Osteoblast (primary cell): Measurements from ENCODE around the gene SLC44A5. TPM values are rescaled to one million over a fixed set of nuclear protein-coding genes. Genes with fewer than 3 reads are reported as not detected.

Experiments used
- DNase-seq: peaks from one replicate; pipeline ENCODE4 v3.0.0; 2011; ENCODE audit warnings: low spot score, mixed read lengths; ENCODE audit not compliant: insufficient read length; ENCODE audit errors: missing footprints
- H2AFZ ChIP-seq: 2 replicates; pipeline ENCODE4 v1.6.0; 2011; ENCODE audit warnings: mild to moderate bottlenecking, low read length
- H3K27ac ChIP-seq: 2 replicates; pipeline ENCODE4 v1.5.1; 2011; ENCODE audit warnings: mild to moderate bottlenecking, low read depth, low read length, moderate library complexity
- H3K27me3 ChIP-seq: 2 replicates; pipeline ENCODE4 v1.6.0; 2012; ENCODE audit warnings: mild to moderate bottlenecking, control low read depth, inconsistent platforms, low read length, moderate library complexity; ENCODE audit not compliant: insufficient read depth
- H3K36me3 ChIP-seq: 2 replicates; pipeline ENCODE4 v1.5.1; 2011; ENCODE audit warnings: mild to moderate bottlenecking, low read length, control low read depth, moderate library complexity; ENCODE audit not compliant: insufficient read depth
- H3K4me1 ChIP-seq: 2 replicates; pipeline ENCODE4 v1.5.1; 2011; ENCODE audit warnings: mild to moderate bottlenecking, low read length, control low read depth, moderate library complexity; ENCODE audit not compliant: insufficient read depth
- H3K4me2 ChIP-seq: 2 replicates; pipeline ENCODE4 v1.6.0; 2011; ENCODE audit warnings: mild to moderate bottlenecking, low read length; ENCODE audit not compliant: insufficient read depth
- H3K4me3 ChIP-seq: fragments of 200-600 bp; sonication (generic); 3 replicates; pipeline ENCODE4 v1.5.1; 2012; ENCODE audit warnings: mild to moderate bottlenecking, low read length, inconsistent platforms; ENCODE audit not compliant: insufficient read depth
- H3K79me2 ChIP-seq: 2 replicates; pipeline ENCODE4 v1.6.0; 2012; ENCODE audit warnings: mild to moderate bottlenecking, low read length, control low read depth, inconsistent platforms; ENCODE audit not compliant: insufficient read depth
- H3K9me3 ChIP-seq: 2 replicates; pipeline ENCODE4 v1.5.1; 2011; ENCODE audit warnings: low read depth, low read length, control low read depth
- H4K20me1 ChIP-seq: 2 replicates; pipeline ENCODE4 v1.6.0; 2012; ENCODE audit warnings: mild to moderate bottlenecking, low read length, control low read depth; ENCODE audit not compliant: insufficient read depth
- total RNA-seq: library from RNA; depleted of rRNA; stranded (reverse); fragments of >200 nt; gene quantifications from 2 replicates; pipeline ENCODE4 v1.2.3, GENCODE V29; 2012
- TF ChIP-seq, protein P1 (sequence below): IDR thresholded peaks from 2 replicates; pipeline ENCODE4 v1.5.1; 2011; ENCODE audit warnings: mild to moderate bottlenecking, low read depth, low read length, moderate library complexity; ENCODE audit errors: extremely low read depth

SLC44A5 gene
- total RNA-seq, 1 donor, result 0.36 TPM

- H3K79me2 ChIP-seq, result no peaks in the 10 kb centered on the region
- no peaks in the 10 kb centered on the region for H3K27me3 ChIP-seq
- no peaks in the 10 kb centered on the region for H3K9me3 ChIP-seq
- TF ChIP-seq, protein P1, sequence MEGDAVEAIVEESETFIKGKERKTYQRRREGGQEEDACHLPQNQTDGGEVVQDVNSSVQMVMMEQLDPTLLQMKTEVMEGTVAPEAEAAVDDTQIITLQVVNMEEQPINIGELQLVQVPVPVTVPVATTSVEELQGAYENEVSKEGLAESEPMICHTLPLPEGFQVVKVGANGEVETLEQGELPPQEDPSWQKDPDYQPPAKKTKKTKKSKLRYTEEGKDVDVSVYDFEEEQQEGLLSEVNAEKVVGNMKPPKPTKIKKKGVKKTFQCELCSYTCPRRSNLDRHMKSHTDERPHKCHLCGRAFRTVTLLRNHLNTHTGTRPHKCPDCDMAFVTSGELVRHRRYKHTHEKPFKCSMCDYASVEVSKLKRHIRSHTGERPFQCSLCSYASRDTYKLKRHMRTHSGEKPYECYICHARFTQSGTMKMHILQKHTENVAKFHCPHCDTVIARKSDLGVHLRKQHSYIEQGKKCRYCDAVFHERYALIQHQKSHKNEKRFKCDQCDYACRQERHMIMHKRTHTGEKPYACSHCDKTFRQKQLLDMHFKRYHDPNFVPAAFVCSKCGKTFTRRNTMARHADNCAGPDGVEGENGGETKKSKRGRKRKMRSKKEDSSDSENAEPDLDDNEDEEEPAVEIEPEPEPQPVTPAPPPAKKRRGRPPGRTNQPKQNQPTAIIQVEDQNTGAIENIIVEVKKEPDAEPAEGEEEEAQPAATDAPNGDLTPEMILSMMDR, result no peak
- no peaks in the 10 kb centered on the region for H3K36me3 ChIP-seq
- H3K4me2 ChIP-seq, result no peak overlapping the region
- H3K4me1 ChIP-seq, result no peaks in the 10 kb centered on the region
- no peaks in the 10 kb centered on the region for H4K20me1 ChIP-seq
- no peak overlapping the region for H2AFZ ChIP-seq
- H3K4me3 ChIP-seq, result no peak overlapping the region
- DNase-seq, result no peak
- H3K27ac ChIP-seq, result no peak overlapping the region
Measured at GRCh38 chr1:75330624-75331023, 280.3 kb downstream of the SLC44A5 start.

GRCh38 chr1:75328691-75329090 is 282.2 kb downstream of the SLC44A5 start:
- no peak for DNase-seq
- Histone ChIP-seq H3K9me3 (no peaks in the 10 kb centered on the region), H3K27me3 (no peaks in the 10 kb centered on the region), H2AFZ (no peak overlapping the region), H4K20me1 (no peaks in the 10 kb centered on the region), H3K79me2 (no peaks in the 10 kb centered on the region), H3K36me3 (no peaks in the 10 kb centered on the region), H3K27ac (no peak overlapping the region), H3K4me3 (no peak overlapping the region), H3K4me2 (no peak overlapping the region), H3K4me1 (no peaks in the 10 kb centered on the region)
- TF ChIP-seq, protein P1, result no peak

DNA sequence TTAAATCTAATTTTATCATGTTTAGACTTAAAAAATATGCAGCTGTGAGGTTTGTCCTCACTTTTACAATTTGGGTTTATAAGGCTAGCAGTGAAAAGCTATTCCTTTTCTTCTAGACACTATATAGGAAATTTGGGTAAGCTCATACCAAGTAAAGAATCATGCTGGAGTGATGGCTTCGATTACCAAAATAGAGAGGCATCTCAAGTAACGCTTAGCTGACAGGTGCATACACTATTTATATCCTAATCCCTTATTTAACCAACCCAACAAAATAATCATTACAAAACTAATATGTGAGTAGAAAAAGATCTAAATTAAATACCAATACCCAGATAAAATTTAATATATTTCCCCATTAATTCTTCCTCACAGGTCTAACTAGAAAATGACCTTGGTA is 283.5 kb downstream of the SLC44A5 start:
- no peak overlapping the region for H3K4me2 ChIP-seq
- H2AFZ ChIP-seq, result no peak overlapping the region
- no peak for DNase-seq

GRCh38 chr1:75317976-75318375 is 292.9 kb downstream of the SLC44A5 start:
- Histone ChIP-seq H2AFZ (no peak overlapping the region), H3K9me3 (no peaks in the 10 kb centered on the region), H3K4me3 (no peak overlapping the region), H3K27ac (no peak overlapping the region), H3K36me3 (no peaks in the 10 kb centered on the region), H3K4me2 (no peak overlapping the region), H3K79me2 (no peaks in the 10 kb centered on the region), H4K20me1 (no peaks in the 10 kb centered on the region), H3K4me1 (no peaks in the 10 kb centered on the region), H3K27me3 (no peaks in the 10 kb centered on the region)
- DNase-seq, result no peak
- TF ChIP-seq, protein P1, result no peak

More for the DNA sequence above, 283.5 kb downstream of the SLC44A5 start:
- H3K27ac ChIP-seq, result no peak overlapping the region
- H3K9me3 ChIP-seq, result no peaks in the 10 kb centered on the region
- no peaks in the 10 kb centered on the region for H3K27me3 ChIP-seq
- no peaks in the 10 kb centered on the region for H4K20me1 ChIP-seq
- H3K4me1 ChIP-seq, result no peaks in the 10 kb centered on the region
- H3K79me2 ChIP-seq, result no peaks in the 10 kb centered on the region
- TF ChIP-seq, protein P1, result no peak
- no peaks in the 10 kb centered on the region for H3K36me3 ChIP-seq
- no peak overlapping the region for H3K4me3 ChIP-seq
